Measurements from ENCODE around the gene MAFG. TPM values are rescaled to one million over a fixed set of nuclear protein-coding genes. Genes with fewer than 3 reads are reported as not detected.

The MAFG gene
- total and polyA plus RNA-seq, 2 donors (not counting 3 experiments of a cell fraction or from before 2014, with no cell fraction given): 27.6 to 35.0 TPM

- no peak for DNase-seq (ENCODE audit: low read depth, low spot score)
- no peaks in the 10 kb centered on the region for H3K9me1 ChIP-seq (replicated peaks; ENCODE audit: control insufficient read depth, extremely low read depth, insufficient read depth, low read length)
- H3K36me3 ChIP-seq (ENCODE audit: control insufficient read depth in 2 of 2, extremely low read depth in 1 of 2, insufficient read depth in 2 of 2, low read length in 2 of 2): peaks cover 0 to 5% of the 10 kb centered on the region in 2 experiments
- BruUV-seq (replicated peaks): no TSS peak
- POLR2A ChIA-PET: no interaction called here
- no peak overlapping the region for H3K27ac ChIP-seq (ENCODE audit: insufficient read depth, low read depth, low read length)
- intact Hi-C loops (cut with micrococcal nuclease) (loop anchor here (5.0 kb wide), 1 partner anchor 42 kb away; the partner anchor contains the start of gene ASPSCR1), dilution Hi-C loops (cut with MboI; ENCODE audit: extremely low pct_ligation_motif_present, low sequenced_read_pairs) (no loop called here)
- H3K9me3 ChIP-seq (replicated peaks; ENCODE audit: control insufficient read depth, insufficient read depth, low read length): no peaks in the 10 kb centered on the region
- TF ChIP-seq JUN (IDR thresholded peaks at IDR 0.05; ENCODE audit: borderline replicate concordance, insufficient read depth, insufficient read length, low read depth) (no peak), FOS (IDR thresholded peaks at IDR 0.05; ENCODE audit: borderline replicate concordance, insufficient read depth, low read length) (no peak), POLR2AphosphoS5 (IDR thresholded peaks at IDR 0.05; ENCODE audit: insufficient read depth, low read depth, low read length) (no peak), GATA2 (IDR thresholded peaks at IDR 0.05; ENCODE audit: insufficient read depth, insufficient read length, low read depth, low read length) (no peak), EZH2 (IDR thresholded peaks at IDR 0.05; ENCODE audit: borderline replicate concordance, low read depth, low read length, severe bottlenecking) (no peak), CTCF (IDR thresholded peaks at IDR 0.05; ENCODE audit: extremely low read depth in 1 of 2, insufficient read depth in 1 of 2, low read depth in 1 of 2, low read length in 2 of 2) (no peak), MAX (IDR thresholded peaks at IDR 0.05; ENCODE audit: insufficient read depth, insufficient read length) (no peak), MYC (IDR thresholded peaks at IDR 0.05; ENCODE audit: low read depth, low read length) (no peak), POLR2A (IDR thresholded peaks at IDR 0.05; ENCODE audit: low read depth, low read length) (no peak)
- no peak overlapping the region for H3K4me3 ChIP-seq (replicated peaks in 1 of 3; ENCODE audit: insufficient read depth in 1 of 3, low read depth in 1 of 3, low read length in 3 of 3)
- peaks cover 7% of the 10 kb centered on the region for H3K4me1 ChIP-seq (ENCODE audit: control insufficient read depth, extremely low read depth, insufficient read depth, low read length)
- FAIRE-seq: no peak
- H3K9ac ChIP-seq (replicated peaks; ENCODE audit: extremely low read depth, insufficient read depth, low read length): no peak overlapping the region
- H2AFZ ChIP-seq (ENCODE audit: low read depth, low read length): no peak overlapping the region
- no peaks in the 10 kb centered on the region for H4K20me1 ChIP-seq (replicated peaks; ENCODE audit: control insufficient read depth, extremely low read depth, insufficient read depth, low read length)
- no peaks in the 10 kb centered on the region for H3K27me3 ChIP-seq (ENCODE audit: control insufficient read depth in 2 of 2, insufficient read depth in 2 of 2, low read length in 2 of 2)
- H3K4me2 ChIP-seq (ENCODE audit: insufficient read depth, low read length): no peak overlapping the region
- peaks cover 8% of the 10 kb centered on the region for H3K79me2 ChIP-seq (ENCODE audit: control insufficient read depth, insufficient read depth, low read length)
- CTCF ChIA-PET: interaction anchor here (1.3 kb wide), 1 partner anchor 24 kb away, joined by 8 read pairs; no protein-coding TSS in a partner anchor
Measured at GRCh38 chr17:81935709-81936084, 8.2 kb upstream of the MAFG start.

Measured in endothelial cell of umbilical vein (primary cell).